ENCODE data around the gene TARS2. TPM values are rescaled to one million over a fixed set of nuclear protein-coding genes. Genes with fewer than 3 reads are reported as not detected.

TARS2 gene
- polyA plus RNA-seq, 1 of the 3 experiments (the other 2 are of a cell fraction) = 22.2 TPM

DNA sequence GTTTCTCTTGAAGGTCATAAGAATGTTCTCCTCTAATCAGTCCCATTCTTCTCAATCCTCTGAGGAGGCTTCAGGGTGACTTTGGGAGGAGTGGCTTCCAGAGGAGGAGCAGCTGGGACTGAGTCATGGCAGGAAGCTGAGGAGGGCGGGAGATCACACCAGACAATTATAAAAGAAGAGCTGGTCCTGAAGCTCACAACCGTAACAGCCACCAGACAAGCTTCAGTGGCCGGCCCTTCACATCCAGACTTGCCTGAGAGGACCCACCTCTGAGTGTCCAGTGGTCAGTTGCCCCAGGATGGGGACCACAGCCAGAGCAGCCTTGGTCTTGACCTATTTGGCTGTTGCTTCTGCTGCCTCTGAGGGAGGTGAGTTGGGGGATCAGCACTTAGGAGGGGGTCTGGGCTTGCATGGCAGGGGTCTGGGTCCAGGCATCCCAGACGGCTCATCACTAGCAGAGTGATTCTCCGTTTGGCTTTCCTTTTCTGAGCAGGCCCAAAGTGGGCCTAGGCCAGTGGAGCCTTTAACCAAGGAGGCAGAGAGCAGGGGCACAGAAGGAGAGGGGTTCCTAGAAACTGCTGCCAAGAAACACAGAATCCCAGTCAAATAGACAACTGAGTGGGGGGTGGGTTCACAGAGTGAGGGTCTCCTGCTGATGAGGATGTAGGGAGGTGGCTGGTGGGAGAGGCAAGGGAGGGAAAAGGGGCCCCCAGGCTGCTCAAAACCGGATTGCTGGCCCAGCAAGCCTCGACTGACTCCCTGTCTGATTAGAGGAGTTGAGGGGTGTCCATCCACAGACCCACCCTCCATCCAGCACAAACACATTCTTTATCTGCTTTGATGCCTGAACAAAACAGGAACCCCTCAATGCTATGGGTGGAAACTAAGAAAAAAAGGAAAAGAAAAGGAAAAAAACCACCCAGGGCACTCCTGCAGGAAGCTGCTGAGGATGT lies 21.0 kb downstream of the TARS2 start, which contains the start of gene ECM1 (continued):
- TF ChIP-seq CHD2 (IDR thresholded peaks at IDR 0.05; ENCODE audit: low read length, partially characterized antibody) = no peak
- no peak for TF ChIP-seq POLR2AphosphoS5 (IDR thresholded peaks at IDR 0.05; ENCODE audit: low read depth, low read length)
- TF ChIP-seq, protein P1, sequence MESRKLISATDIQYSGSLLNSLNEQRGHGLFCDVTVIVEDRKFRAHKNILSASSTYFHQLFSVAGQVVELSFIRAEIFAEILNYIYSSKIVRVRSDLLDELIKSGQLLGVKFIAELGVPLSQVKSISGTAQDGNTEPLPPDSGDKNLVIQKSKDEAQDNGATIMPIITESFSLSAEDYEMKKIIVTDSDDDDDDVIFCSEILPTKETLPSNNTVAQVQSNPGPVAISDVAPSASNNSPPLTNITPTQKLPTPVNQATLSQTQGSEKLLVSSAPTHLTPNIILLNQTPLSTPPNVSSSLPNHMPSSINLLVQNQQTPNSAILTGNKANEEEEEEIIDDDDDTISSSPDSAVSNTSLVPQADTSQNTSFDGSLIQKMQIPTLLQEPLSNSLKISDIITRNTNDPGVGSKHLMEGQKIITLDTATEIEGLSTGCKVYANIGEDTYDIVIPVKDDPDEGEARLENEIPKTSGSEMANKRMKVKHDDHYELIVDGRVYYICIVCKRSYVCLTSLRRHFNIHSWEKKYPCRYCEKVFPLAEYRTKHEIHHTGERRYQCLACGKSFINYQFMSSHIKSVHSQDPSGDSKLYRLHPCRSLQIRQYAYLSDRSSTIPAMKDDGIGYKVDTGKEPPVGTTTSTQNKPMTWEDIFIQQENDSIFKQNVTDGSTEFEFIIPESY (IDR thresholded peaks at IDR 0.05; ENCODE audit: borderline replicate concordance, low read depth) = no peak
- no peak for TF ChIP-seq FOXM1 (IDR thresholded peaks at IDR 0.05; ENCODE audit: low read depth)
- TF ChIP-seq, protein P2, sequence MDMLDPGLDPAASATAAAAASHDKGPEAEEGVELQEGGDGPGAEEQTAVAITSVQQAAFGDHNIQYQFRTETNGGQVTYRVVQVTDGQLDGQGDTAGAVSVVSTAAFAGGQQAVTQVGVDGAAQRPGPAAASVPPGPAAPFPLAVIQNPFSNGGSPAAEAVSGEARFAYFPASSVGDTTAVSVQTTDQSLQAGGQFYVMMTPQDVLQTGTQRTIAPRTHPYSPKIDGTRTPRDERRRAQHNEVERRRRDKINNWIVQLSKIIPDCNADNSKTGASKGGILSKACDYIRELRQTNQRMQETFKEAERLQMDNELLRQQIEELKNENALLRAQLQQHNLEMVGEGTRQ (IDR thresholded peaks at IDR 0.05; ENCODE audit: borderline replicate concordance, low read depth, low read length) = no peak
- TF ChIP-seq MEF2A (IDR thresholded peaks at IDR 0.05; ENCODE audit: borderline replicate concordance, low read depth) = no peak
- TF ChIP-seq, protein P3, sequence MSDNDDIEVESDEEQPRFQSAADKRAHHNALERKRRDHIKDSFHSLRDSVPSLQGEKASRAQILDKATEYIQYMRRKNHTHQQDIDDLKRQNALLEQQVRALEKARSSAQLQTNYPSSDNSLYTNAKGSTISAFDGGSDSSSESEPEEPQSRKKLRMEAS (IDR thresholded peaks at IDR 0.05; ENCODE audit: low read depth) = no peak; the same call in 1 of the 2 replicates
- no peak for TF ChIP-seq MXI1 (IDR thresholded peaks at IDR 0.05; ENCODE audit: low read depth, low read length)
- TF ChIP-seq, protein P4, sequence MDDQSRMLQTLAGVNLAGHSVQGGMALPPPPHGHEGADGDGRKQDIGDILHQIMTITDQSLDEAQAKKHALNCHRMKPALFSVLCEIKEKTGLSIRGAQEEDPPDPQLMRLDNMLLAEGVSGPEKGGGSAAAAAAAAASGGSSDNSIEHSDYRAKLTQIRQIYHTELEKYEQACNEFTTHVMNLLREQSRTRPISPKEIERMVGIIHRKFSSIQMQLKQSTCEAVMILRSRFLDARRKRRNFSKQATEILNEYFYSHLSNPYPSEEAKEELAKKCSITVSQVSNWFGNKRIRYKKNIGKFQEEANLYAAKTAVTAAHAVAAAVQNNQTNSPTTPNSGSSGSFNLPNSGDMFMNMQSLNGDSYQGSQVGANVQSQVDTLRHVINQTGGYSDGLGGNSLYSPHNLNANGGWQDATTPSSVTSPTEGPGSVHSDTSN (IDR thresholded peaks at IDR 0.05) = no peak; the same call in 1 of the 2 replicates
- TF ChIP-seq RCOR1 (IDR thresholded peaks at IDR 0.05; ENCODE audit: low read length) = no peak
- TF ChIP-seq, protein P5, sequence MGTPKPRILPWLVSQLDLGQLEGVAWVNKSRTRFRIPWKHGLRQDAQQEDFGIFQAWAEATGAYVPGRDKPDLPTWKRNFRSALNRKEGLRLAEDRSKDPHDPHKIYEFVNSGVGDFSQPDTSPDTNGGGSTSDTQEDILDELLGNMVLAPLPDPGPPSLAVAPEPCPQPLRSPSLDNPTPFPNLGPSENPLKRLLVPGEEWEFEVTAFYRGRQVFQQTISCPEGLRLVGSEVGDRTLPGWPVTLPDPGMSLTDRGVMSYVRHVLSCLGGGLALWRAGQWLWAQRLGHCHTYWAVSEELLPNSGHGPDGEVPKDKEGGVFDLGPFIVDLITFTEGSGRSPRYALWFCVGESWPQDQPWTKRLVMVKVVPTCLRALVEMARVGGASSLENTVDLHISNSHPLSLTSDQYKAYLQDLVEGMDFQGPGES (IDR thresholded peaks at IDR 0.05; ENCODE audit: low read depth, low read length) = no peak
- TF ChIP-seq JUND (IDR thresholded peaks at IDR 0.05) = peak; percentile 64; the same call in 1 of the 2 replicates
- no peak for TF ChIP-seq RXRA (IDR thresholded peaks at IDR 0.05; ENCODE audit: borderline replicate concordance, low read depth)
- TF ChIP-seq RFX5 (IDR thresholded peaks at IDR 0.05; ENCODE audit: low read length) = no peak
- TF ChIP-seq SIN3A (IDR thresholded peaks at IDR 0.05; ENCODE audit: borderline replicate concordance, low read depth, low read length) = 0 out of 2 replicates have a peak, but pooled peaks have one; percentile 29
- no peak for TF ChIP-seq ELF1 (IDR thresholded peaks at IDR 0.05)
- TF ChIP-seq EP300 (IDR thresholded peaks at IDR 0.05; ENCODE audit: borderline replicate concordance in 1 of 2, low read depth in 1 of 2, low read length in 1 of 2) = no peak
